Bronchial epithelial cell (primary cell): Measurements from ENCODE around the gene SHC4. TPM values are rescaled to one million over a fixed set of nuclear protein-coding genes. Genes with fewer than 3 reads are reported as not detected.

Experiments used
- DNase-seq: peaks from one replicate; pipeline ENCODE4 v3.0.0-alpha.2; 2010; ENCODE audit warnings: low read depth
- FAIRE-seq: peaks from 2 replicates; lab custom pipeline; 2011; peaks lifted over from hg19 to GRCh38; lab: Jason Lieb, UNC
- H3K27me3 ChIP-seq: 2 replicates; pipeline ENCODE4 v1.5.1; 2011; ENCODE audit warnings: low read length; ENCODE audit not compliant: control insufficient read depth, insufficient read depth
- H3K36me3 ChIP-seq: 2 replicates; pipeline ENCODE4 v1.5.1; 2011; ENCODE audit warnings: low read length; ENCODE audit not compliant: control insufficient read depth, insufficient read depth
- H3K4me3 ChIP-seq: 2 replicates; pipeline ENCODE4 v1.5.1; 2011; ENCODE audit warnings: mild to moderate bottlenecking, low read depth, low read length, control low read depth
- CTCF ChIP-seq: IDR thresholded peaks from 2 replicates; pipeline ENCODE4 v1.5.1; 2011; ENCODE audit warnings: mild to moderate bottlenecking, moderate library complexity, low read length, control low read depth, inconsistent platforms; ENCODE audit not compliant: insufficient read depth, severe bottlenecking
- total RNA-seq: library from RNA; depleted of rRNA; stranded (reverse); fragments of >200 nt; gene quantifications from 2 replicates; pipeline ENCODE4 v1.2.1, GENCODE V29; 2014

The SHC4 gene
- total RNA-seq, 1 donor from 2014 or later: under 0.01 TPM

GRCh38 chr15:48984021-48984710, 20.4 kb upstream of the SHC4 start:
- H3K27me3 ChIP-seq: no peaks in the 10 kb centered on the region
- TF ChIP-seq CTCF: no peak
- FAIRE-seq (no peak), DNase-seq (no peak)
- no peak overlapping the region for H3K4me3 ChIP-seq
- H3K36me3 ChIP-seq: no peaks in the 10 kb centered on the region

- no peaks in the 10 kb centered on the region for H3K36me3 ChIP-seq
- no peak for DNase-seq
- H3K27me3 ChIP-seq: no peaks in the 10 kb centered on the region
- no peak for TF ChIP-seq CTCF
- no peak overlapping the region for H3K4me3 ChIP-seq
- no peak for FAIRE-seq
Observed at GRCh38 chr15:48983300-48983699, 19.6 kb upstream of the SHC4 start.

GRCh38 chr15:48981941-48982340, 18.2 kb upstream of the SHC4 start:
- Histone ChIP-seq H3K27me3 (no peaks in the 10 kb centered on the region), H3K4me3 (no peak overlapping the region), H3K36me3 (no peaks in the 10 kb centered on the region)
- FAIRE-seq: no peak
- TF ChIP-seq CTCF: no peak
- DNase-seq: peak; percentile 12

GRCh38 chr15:48978638-48979037, 14.9 kb upstream of the SHC4 start:
- FAIRE-seq: peak; percentile 79
- TF ChIP-seq CTCF: no peak
- Histone ChIP-seq H3K4me3 (no peak overlapping the region), H3K27me3 (no peaks in the 10 kb centered on the region), H3K36me3 (no peaks in the 10 kb centered on the region)
- no peak for DNase-seq

GRCh38 chr15:48976444-48977088, 12.8 kb upstream of the SHC4 start:
- no peak for DNase-seq
- TF ChIP-seq CTCF: no peak
- Histone ChIP-seq H3K4me3 (no peak overlapping the region), H3K36me3 (no peaks in the 10 kb centered on the region), H3K27me3 (no peaks in the 10 kb centered on the region)
- FAIRE-seq: no peak
